IPS-18a (cell line): ENCODE measurements around the gene USP25.

Experiments
- H3K27ac ChIP-seq: one replicate; pipeline ENCODE4 v1.5.1; 2013; ENCODE audit warnings: low read length
- H3K27me3 ChIP-seq: one replicate; pipeline ENCODE4 v1.6.1; 2013; ENCODE audit warnings: mild to moderate bottlenecking, low read length; ENCODE audit not compliant: control insufficient read depth, insufficient read depth
- H3K36me3 ChIP-seq: one replicate; pipeline ENCODE4 v1.6.1; 2013; ENCODE audit warnings: low read depth, low read length; ENCODE audit not compliant: control insufficient read depth
- H3K4me1 ChIP-seq: one replicate; pipeline ENCODE4 v1.6.1; 2013; ENCODE audit warnings: low read depth, low read length; ENCODE audit not compliant: control insufficient read depth
- H3K4me3 ChIP-seq: one replicate; pipeline ENCODE4 v1.5.1; 2013; ENCODE audit warnings: low read length
- H3K9ac ChIP-seq: one replicate; pipeline ENCODE4 v1.6.1; 2013; ENCODE audit warnings: mild to moderate bottlenecking, low read length, moderate library complexity
- H3K9me3 ChIP-seq: one replicate; pipeline ENCODE4 v1.6.1; 2013; ENCODE audit warnings: low read depth, low read length; ENCODE audit not compliant: control insufficient read depth

USP25 gene

DNA sequence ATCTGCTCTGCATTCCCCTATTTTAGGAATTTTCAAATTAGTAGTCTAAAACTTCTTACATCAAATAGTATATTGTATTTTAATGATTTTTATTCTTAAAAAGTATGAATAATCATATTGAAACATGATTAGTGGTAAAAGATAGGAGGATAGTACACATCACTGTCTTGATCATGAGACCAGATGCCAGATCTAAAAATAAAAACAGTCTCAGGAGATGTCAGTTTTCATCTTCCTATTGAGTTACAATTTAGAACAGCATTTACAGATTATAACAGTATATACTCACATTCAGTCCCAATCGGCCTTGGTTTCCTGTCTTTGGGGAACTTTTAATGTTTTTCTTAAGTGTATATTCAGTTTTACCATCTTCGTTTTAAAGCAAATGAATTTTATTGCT, 95.9 kb downstream of the USP25 start:
- no peak overlapping the region for H3K9ac ChIP-seq
- H3K4me3 ChIP-seq = no peak overlapping the region
- peaks cover 22% of the 10 kb centered on the region for H3K36me3 ChIP-seq
- no peaks in the 10 kb centered on the region for H3K4me1 ChIP-seq
- no peaks in the 10 kb centered on the region for H3K27me3 ChIP-seq
- H3K9me3 ChIP-seq = no peaks in the 10 kb centered on the region
- H3K27ac ChIP-seq = no peak overlapping the region

- H3K9me3 ChIP-seq = no peaks in the 10 kb centered on the region
- H3K27me3 ChIP-seq = no peaks in the 10 kb centered on the region
- no peaks in the 10 kb centered on the region for H3K4me1 ChIP-seq
- H3K27ac ChIP-seq = peak overlapping the region; percentile 31
- H3K9ac ChIP-seq = no peak overlapping the region
- H3K36me3 ChIP-seq = peaks cover 27% of the 10 kb centered on the region
- H3K4me3 ChIP-seq = no peak overlapping the region
Measured at GRCh38 chr21:15826147-15826780, 96.5 kb downstream of the USP25 start.

- Histone ChIP-seq H3K4me3 (no peak overlapping the region), H3K27ac (no peak overlapping the region), H3K27me3 (no peaks in the 10 kb centered on the region), H3K4me1 (no peaks in the 10 kb centered on the region), H3K9ac (no peak overlapping the region), H3K36me3 (peaks cover 33% of the 10 kb centered on the region), H3K9me3 (no peaks in the 10 kb centered on the region)
Measured at GRCh38 chr21:15826908-15827601, 97.3 kb downstream of the USP25 start.

DNA sequence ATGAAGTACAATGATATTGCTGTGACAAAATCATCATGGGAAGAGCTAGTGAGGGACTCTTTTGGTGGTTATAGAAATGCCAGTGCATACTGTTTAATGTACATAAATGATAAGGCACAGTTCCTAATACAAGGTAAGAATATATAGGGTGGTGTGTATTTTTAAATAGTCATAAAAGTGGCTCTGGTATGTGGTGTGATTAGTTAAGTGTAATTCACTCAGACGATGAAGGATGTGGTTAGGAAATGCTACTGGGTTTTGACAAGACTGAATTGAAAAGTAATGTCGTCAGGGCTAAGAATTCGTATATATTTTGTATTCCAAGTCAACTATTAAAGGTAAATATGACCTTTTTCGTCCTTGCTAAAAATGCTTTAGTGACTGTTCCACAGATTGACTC, 101.7 kb downstream of the USP25 start:
- peaks cover 44% of the 10 kb centered on the region for H3K36me3 ChIP-seq

DNA sequence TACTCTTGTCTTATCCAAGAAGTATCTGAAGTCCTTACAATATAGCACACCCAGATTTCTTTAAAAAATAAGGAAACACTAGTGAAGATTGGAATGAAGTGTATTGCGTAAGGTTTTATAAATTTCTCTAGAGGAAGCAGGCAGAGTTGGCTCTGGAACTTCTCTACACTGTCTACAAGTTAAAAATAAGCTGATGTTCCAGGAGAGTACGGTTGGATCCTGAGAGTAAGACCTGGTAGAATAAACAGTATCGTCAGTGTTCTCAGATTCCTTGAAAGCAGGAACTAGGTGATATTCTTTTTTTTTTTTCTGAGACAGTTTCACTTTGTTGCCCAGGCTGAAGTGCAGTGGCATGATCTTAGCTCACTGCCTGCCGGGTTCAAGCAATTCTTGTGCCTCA, 107.9 kb downstream of the USP25 start:
- Histone ChIP-seq H3K27ac (no peak overlapping the region), H3K9me3 (no peaks in the 10 kb centered on the region), H3K27me3 (no peaks in the 10 kb centered on the region), H3K4me3 (no peak overlapping the region), H3K4me1 (no peaks in the 10 kb centered on the region), H3K36me3 (peaks cover 14% of the 10 kb centered on the region), H3K9ac (no peak overlapping the region)

More for the DNA sequence above, 101.7 kb downstream of the USP25 start:
- Histone ChIP-seq H3K4me3 (no peak overlapping the region), H3K4me1 (no peaks in the 10 kb centered on the region), H3K9ac (no peak overlapping the region), H3K27me3 (no peaks in the 10 kb centered on the region), H3K9me3 (no peaks in the 10 kb centered on the region), H3K27ac (no peak overlapping the region)

GRCh38 chr21:15839026-15839425, 109.2 kb downstream of the USP25 start:
- Histone ChIP-seq H3K36me3 (peaks cover 19% of the 10 kb centered on the region), H3K9ac (no peak overlapping the region), H3K9me3 (no peaks in the 10 kb centered on the region), H3K4me3 (no peak overlapping the region), H3K27me3 (no peaks in the 10 kb centered on the region), H3K4me1 (no peaks in the 10 kb centered on the region), H3K27ac (no peak overlapping the region)

- no peaks in the 10 kb centered on the region for H3K27me3 ChIP-seq
- H3K9me3 ChIP-seq = no peaks in the 10 kb centered on the region
- peaks cover 16% of the 10 kb centered on the region for H3K36me3 ChIP-seq
- H3K4me1 ChIP-seq = no peaks in the 10 kb centered on the region
- H3K4me3 ChIP-seq = no peak overlapping the region
- no peak overlapping the region for H3K9ac ChIP-seq
- no peak overlapping the region for H3K27ac ChIP-seq
Measured at GRCh38 chr21:15839601-15840000, 109.8 kb downstream of the USP25 start.

- no peak overlapping the region for H3K9ac ChIP-seq
- H3K4me1 ChIP-seq = no peaks in the 10 kb centered on the region
- no peak overlapping the region for H3K4me3 ChIP-seq
- H3K9me3 ChIP-seq = no peaks in the 10 kb centered on the region
- H3K27ac ChIP-seq = no peak overlapping the region
- H3K27me3 ChIP-seq = no peaks in the 10 kb centered on the region
- H3K36me3 ChIP-seq = peaks cover 12% of the 10 kb centered on the region
Measured at GRCh38 chr21:15840406-15840805, 110.6 kb downstream of the USP25 start.

DNA sequence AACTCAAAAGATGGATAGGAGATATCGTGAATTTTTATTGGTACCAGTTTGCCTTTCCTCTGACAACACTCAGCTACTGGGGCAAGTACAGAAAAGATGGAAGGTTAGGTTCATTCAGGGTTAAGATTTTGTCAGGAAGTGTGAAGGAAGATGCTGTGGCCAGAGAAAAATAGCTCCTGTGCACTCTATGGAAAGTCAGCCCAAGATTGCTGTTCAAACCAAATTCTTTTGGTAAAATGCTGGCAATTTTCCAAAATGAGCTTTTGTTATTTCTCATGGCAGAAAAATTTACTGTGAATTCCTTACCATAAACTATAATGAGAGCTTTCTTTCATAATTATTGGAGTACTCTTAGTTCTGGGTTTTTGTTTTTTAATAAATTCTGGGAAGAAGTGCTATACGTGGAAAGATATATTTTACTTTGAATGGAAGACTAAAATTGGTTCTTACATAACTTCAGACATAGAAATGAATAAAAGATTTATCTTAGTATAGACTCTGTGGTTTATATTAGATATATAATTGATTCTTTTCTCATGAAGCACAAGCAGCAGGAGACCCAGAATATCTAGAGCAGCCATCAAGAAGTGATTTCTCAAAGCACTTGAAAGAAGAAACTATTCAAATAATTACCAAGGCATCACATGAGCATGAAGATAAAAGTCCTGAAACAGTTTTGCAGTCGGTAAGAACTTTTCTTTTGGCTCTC, 112.2 kb downstream of the USP25 start:
- Histone ChIP-seq H3K9me3 (no peaks in the 10 kb centered on the region), H3K27ac (no peak overlapping the region)

DNA sequence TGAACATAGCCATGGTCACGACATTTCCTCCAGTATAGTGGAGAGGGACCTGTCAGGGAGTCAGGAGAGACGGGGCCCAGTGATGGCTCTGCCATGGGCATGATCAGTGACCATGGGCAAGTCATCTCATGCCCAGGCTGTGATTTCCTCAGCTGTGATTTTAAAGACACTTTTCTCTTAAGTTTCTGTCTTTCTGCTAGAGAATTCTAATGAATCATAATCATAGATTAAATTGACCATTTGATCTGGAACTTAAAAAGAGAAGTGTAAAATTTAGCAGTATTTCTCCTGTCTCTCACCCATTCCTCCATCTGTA, 112.7 kb downstream of the USP25 start:
- no peak overlapping the region for H3K27ac ChIP-seq
- H3K36me3 ChIP-seq = peaks cover 12% of the 10 kb centered on the region
- H3K27me3 ChIP-seq = no peaks in the 10 kb centered on the region
- H3K4me3 ChIP-seq = no peak overlapping the region
- H3K4me1 ChIP-seq = no peaks in the 10 kb centered on the region
- H3K9me3 ChIP-seq = no peaks in the 10 kb centered on the region
- H3K9ac ChIP-seq = no peak overlapping the region

More for the DNA sequence above, 112.2 kb downstream of the USP25 start:
- no peaks in the 10 kb centered on the region for H3K27me3 ChIP-seq
- peaks cover 12% of the 10 kb centered on the region for H3K36me3 ChIP-seq
- H3K4me3 ChIP-seq = no peak overlapping the region
- no peak overlapping the region for H3K9ac ChIP-seq
- no peaks in the 10 kb centered on the region for H3K4me1 ChIP-seq

- no peak overlapping the region for H3K9ac ChIP-seq
- H3K27me3 ChIP-seq = no peaks in the 10 kb centered on the region
- H3K9me3 ChIP-seq = no peaks in the 10 kb centered on the region
- H3K27ac ChIP-seq = no peak overlapping the region
- H3K36me3 ChIP-seq = peaks cover 12% of the 10 kb centered on the region
- no peak overlapping the region for H3K4me3 ChIP-seq
- no peaks in the 10 kb centered on the region for H3K4me1 ChIP-seq
Measured at GRCh38 chr21:15843766-15844165, 114.0 kb downstream of the USP25 start.
